Tibial artery (tissue), 4 donors: ENCODE results near the gene MAT2B.

Experiments
- DNase-seq, 2 donors: peaks; one replicate each; pipeline ENCODE4 v3.0.0-alpha.2; 2019
- H3K27ac ChIP-seq, 2 donors: fragments of 200-600 bp; sonication (generic) in 1 of 2; 1 replicate in 1 of 2; 2 replicates in 1 of 2; pipeline ENCODE4 v1.5.1; 2018 to 2019; ENCODE audit warnings: mild to moderate bottlenecking in 1 of 2
- H3K27me3 ChIP-seq, 2 donors: fragments of 200-600 bp; sonication (generic) in 1 of 2; one replicate each; pipeline versions ENCODE4 v1.5.1 to v1.6.0; 2016 to 2019
- H3K36me3 ChIP-seq, 3 donors: fragments of 200-600 bp; sonication (generic) in 2 of 3; one replicate each; pipeline ENCODE4 v1.5.1; 2016 to 2019; ENCODE audit warnings: mild to moderate bottlenecking in 2 of 3
- H3K4me1 ChIP-seq, 4 donors: fragments of 200-600 bp; sonication (generic) in 2 of 4; 1 replicate in 3 of 4; 2 replicates in 1 of 4; pipeline ENCODE4 v1.5.1; 2016 to 2019
- H3K4me3 ChIP-seq, 2 donors: fragments of 200-600 bp; sonication (generic) in 1 of 2; 1 replicate in 1 of 2; 2 replicates in 1 of 2; pipeline ENCODE4 v1.5.1; 2018 to 2019; ENCODE audit warnings: mild to moderate bottlenecking in 2 of 2
- H3K9me3 ChIP-seq, 3 donors: fragments of 200-600 bp; sonication (generic) in 1 of 3; one replicate each; pipeline ENCODE4 v1.5.1; 2016 to 2019
- intact Hi-C: fragments of 100-400 bp; cut with DNase I; formaldehyde crosslinking; loops from one replicate; pipeline ENCODE4 v1.15.0; 2023; ENCODE audit warnings: low total_unique reads
- TF ChIP-seq, protein P1 (sequence below), 2 experiments: fragments of 200-600 bp in 1 of 2; fragments of 450-650 bp in 1 of 2; IDR thresholded peaks; one replicate each; pipeline ENCODE4 v1.5.1; 2017 to 2019; ENCODE audit warnings: antibody characterized with exemption in 2 of 2, mild to moderate bottlenecking in 1 of 2, moderate library complexity in 1 of 2

The MAT2B gene

DNA sequence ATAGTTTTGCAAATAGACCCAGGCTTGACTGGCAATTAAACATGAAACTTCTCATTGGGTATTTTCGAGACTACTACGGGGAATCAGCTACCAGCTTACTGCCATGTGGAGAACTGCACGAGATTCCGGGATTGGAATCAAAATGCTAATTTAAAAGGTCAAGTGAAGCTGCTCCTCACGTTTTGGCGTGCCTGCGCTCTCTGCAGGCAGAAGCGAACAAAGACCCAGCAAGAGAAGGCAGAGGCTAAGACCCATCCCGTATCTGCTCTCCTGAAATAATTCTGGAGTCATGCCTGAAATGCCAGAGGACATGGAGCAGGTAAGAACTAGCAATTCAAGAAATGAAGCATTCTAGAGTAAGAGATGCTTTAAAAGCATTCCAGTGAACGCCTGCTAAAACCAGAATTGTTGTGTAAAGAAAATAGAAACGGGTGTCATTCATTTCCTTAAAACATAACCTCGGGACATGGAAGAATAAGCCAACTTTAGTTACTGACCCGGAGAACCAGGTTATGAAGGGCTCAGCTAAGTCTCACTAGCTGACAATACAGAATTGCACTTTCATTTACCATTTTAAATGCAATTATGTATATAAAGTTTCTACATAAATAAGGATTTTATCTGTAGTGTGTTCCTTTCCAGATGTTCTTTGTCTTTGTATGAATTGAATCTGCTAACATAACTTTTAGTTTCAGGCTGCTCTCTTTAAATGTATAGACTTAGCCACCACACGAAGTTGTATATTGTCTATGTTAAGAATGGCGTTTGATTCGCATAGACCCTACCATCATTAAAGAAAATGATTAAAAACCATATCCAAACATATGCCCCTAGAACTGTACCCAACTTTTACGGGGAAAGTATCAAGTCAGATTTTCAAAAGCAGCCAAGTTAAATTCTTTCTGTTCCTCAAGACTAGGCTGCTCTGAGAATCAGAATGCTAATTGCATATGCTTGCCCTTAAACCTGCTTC is 2.0 kb upstream of the MAT2B start:
- peak overlapping the region; percentile 67 to 76 for H3K4me3 ChIP-seq
- no peaks in the 10 kb centered on the region for H3K9me3 ChIP-seq
- no peaks in the 10 kb centered on the region for H3K27me3 ChIP-seq
- DNase-seq, result peak; percentile 67 to 77
- peak overlapping the region; percentile 95 to 97 for H3K27ac ChIP-seq
- intact Hi-C loops, result loop anchor here (5.0 kb wide), 1 partner anchor 41 kb away; the partner anchor contains the start of genes HMMR and NUDCD2
- H3K4me1 ChIP-seq, result peaks cover 0 to 44% (median 22%) of the 10 kb centered on the region in 4 donors
- no peaks in the 10 kb centered on the region for H3K36me3 ChIP-seq
- TF ChIP-seq, protein P1, sequence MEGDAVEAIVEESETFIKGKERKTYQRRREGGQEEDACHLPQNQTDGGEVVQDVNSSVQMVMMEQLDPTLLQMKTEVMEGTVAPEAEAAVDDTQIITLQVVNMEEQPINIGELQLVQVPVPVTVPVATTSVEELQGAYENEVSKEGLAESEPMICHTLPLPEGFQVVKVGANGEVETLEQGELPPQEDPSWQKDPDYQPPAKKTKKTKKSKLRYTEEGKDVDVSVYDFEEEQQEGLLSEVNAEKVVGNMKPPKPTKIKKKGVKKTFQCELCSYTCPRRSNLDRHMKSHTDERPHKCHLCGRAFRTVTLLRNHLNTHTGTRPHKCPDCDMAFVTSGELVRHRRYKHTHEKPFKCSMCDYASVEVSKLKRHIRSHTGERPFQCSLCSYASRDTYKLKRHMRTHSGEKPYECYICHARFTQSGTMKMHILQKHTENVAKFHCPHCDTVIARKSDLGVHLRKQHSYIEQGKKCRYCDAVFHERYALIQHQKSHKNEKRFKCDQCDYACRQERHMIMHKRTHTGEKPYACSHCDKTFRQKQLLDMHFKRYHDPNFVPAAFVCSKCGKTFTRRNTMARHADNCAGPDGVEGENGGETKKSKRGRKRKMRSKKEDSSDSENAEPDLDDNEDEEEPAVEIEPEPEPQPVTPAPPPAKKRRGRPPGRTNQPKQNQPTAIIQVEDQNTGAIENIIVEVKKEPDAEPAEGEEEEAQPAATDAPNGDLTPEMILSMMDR (IDR thresholded peaks at IDR 0.05), result peak in 1 of 2 experiments; percentile 28

DNA sequence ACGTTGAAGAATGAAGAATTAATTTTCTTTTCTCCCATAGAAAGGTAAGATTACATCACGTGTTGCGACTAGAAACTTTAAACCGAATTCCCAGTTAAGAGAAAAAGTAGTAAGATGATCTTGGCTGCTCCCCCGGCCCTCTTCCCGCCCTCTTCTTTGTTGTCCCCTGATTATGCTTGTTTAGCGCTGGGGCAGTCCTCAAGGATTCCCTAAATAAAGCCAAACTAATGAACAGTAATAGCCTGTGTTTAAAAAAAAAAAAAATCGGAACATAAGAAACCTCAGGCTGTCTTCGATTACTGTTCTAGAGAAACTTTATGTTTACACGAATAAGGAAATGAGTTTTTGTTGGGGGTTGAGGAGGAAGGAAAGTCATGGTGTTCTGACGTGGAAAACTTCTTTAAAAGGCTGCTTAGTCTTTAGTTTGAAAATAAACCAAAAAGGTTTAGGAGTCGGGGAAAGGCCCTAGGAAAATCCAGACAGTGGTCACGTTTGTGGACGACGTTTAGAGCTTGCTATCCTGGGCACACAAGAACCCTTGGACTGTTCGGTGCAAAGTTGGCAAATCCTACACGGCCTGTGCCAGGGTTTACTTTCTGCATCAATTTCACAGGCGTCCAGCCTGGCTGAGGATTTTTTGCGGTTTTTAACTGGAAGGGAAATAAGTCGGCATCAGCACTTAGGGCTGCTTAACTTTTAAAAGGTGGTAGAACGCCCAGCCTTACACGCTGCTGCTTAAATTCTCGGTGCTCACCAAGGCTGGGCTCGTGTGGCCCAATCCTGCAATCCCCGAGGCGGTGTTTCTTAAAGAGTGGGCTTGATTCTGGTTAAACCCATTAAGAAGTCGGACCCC is 1.1 kb upstream of the MAT2B start:
- TF ChIP-seq, protein P1 (IDR thresholded peaks at IDR 0.05), result no peak
- Histone ChIP-seq H3K4me1 (peaks cover 0 to 52% (median 31%) of the 10 kb centered on the region in 4 donors), H3K27ac (peak overlapping the region; percentile 95 to 97), H3K4me3 (peak overlapping the region; percentile 67 to 76), H3K36me3 (no peaks in the 10 kb centered on the region), H3K9me3 (no peaks in the 10 kb centered on the region), H3K27me3 (no peaks in the 10 kb centered on the region)
- peak; percentile 58 to 81 for DNase-seq
- intact Hi-C loops, result loop anchor here (5.0 kb wide), 1 partner anchor 42 kb away; the partner anchor contains the start of genes HMMR and NUDCD2

DNA sequence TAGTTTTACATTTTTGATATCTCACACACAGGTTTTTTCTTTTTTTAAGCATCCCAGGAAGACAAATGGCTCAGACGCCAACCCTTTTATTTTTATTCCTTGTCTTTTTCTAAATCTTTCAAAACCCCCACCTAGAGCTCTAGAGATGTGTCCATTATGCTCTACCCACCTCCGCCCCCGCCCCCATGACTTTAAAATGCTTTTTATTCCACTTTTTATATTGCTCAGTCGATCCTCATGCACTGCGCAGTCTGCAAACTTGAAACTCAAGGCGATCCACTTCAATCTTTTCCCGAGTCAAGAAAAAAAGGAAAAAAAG is 411 bp upstream of the MAT2B start:
- Histone ChIP-seq H3K36me3 (no peaks in the 10 kb centered on the region), H3K27me3 (no peaks in the 10 kb centered on the region), H3K9me3 (no peaks in the 10 kb centered on the region), H3K4me1 (peaks cover 0 to 59% (median 35%) of the 10 kb centered on the region in 4 donors), H3K4me3 (peak overlapping the region; percentile 67 to 76), H3K27ac (peak overlapping the region; percentile 95 to 97)
- TF ChIP-seq, protein P1 (IDR thresholded peaks at IDR 0.05), result no peak
- intact Hi-C loops, result no loop called here
- no peak for DNase-seq

DNA sequence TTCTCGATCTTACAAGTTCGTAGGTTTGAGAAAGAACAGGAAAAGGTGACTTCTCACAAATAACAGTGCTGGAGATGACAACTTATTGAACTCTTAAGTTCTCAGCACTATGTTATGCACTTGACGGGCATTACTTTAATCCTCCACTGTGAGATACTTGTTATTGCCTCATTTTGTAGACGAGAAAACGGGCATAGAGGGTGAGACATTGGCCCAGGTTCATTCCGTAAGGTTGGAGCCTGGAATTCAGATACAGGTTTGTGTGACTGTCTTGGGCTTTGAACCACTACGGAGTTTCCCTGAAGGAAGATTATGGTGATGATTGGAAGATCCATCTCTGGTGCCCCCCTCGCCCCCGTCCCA is 657 bp downstream of the MAT2B start:
- DNase-seq, result no peak
- Histone ChIP-seq H3K4me3 (peak overlapping the region; percentile 67 to 76), H3K4me1 (peaks cover 0 to 70% (median 38%) of the 10 kb centered on the region in 4 donors), H3K9me3 (no peaks in the 10 kb centered on the region), H3K36me3 (no peaks in the 10 kb centered on the region), H3K27ac (peak overlapping the region; percentile 95 to 97), H3K27me3 (no peaks in the 10 kb centered on the region)
- TF ChIP-seq, protein P1 (IDR thresholded peaks at IDR 0.05), result no peak
- intact Hi-C loops, result no loop called here

DNA sequence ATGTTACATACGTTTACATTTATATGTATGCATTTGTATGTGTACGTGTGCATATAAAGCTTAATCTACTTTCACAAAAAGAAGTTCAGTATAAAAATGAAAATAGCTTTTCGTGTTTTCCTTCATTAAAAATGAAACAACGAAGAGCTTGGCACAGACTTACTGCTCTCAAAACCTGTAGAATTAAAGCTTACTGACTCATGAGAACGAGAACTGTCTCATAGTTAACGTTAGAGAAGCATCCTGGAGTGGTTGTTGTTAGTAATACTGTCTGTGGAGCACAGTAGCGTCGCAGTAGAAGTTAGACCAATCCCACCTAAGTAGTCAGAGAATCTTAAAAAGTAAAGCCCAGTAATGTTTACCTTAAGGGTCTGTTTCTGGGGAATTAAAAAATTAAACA is 1.3 kb downstream of the MAT2B start:
- no peaks in the 10 kb centered on the region for H3K27me3 ChIP-seq
- H3K9me3 ChIP-seq, result no peaks in the 10 kb centered on the region
- H3K27ac ChIP-seq, result peak overlapping the region; percentile 95 to 97
- H3K4me1 ChIP-seq, result peaks cover 0 to 75% (median 42%) of the 10 kb centered on the region in 4 donors
- DNase-seq, result no peak
- intact Hi-C loops, result no loop called here
- peak overlapping the region; percentile 67 to 76 for H3K4me3 ChIP-seq
- H3K36me3 ChIP-seq, result no peaks in the 10 kb centered on the region
- TF ChIP-seq, protein P1 (IDR thresholded peaks at IDR 0.05), result no peak
